ENCODE measurements around the gene DPYSL4. TPM values are rescaled to one million over a fixed set of nuclear protein-coding genes. Genes with fewer than 3 reads are reported as not detected.

Gene DPYSL4
- total RNA-seq, 4 donors from 2014 or later: 0.79 TPM; not detected in 3

GRCh38 chr10:132204781-132205473 is 18.2 kb downstream of the DPYSL4 start:
- no peaks in the 10 kb centered on the region for H3K36me3 ChIP-seq
- no peak for DNase-seq
- H3K4me3 ChIP-seq: no peak overlapping the region
- no peaks in the 10 kb centered on the region for H3K27me3 ChIP-seq
- TF ChIP-seq POLR2AphosphoS5 (IDR thresholded peaks at IDR 0.05) (no peak), CTCF (IDR thresholded peaks at IDR 0.05) (no peak), EP300 (IDR thresholded peaks at IDR 0.05; ENCODE audit: low read depth) (no peak), POLR2A (IDR thresholded peaks at IDR 0.05) (no peak)
- no peaks in the 10 kb centered on the region for H3K4me1 ChIP-seq
- no peaks in the 10 kb centered on the region for H3K9me3 ChIP-seq
- WGBS, 2 donors (ENCODE audit: low coverage in 1 of 2): 76% methylated on average over 28 of the region's 28 CpGs; no CpG with 5 or more reads in 1 of the 2 donors
- intact Hi-C loops (cut with DNase I; ENCODE audit: low total_unique reads) (no loop called here), in situ Hi-C loops (cut with MboI; ENCODE audit: low pct_ligation_motif_present in 1 of 4, low pct_unique_long_range_greater_than_20kb in 1 of 4, low sequenced_read_pairs in 3 of 4) (loop anchor here in 1 of 4 donors (25.0 kb wide), 1 partner anchor 257 kb away; no protein-coding TSS in a partner anchor)
- no peak overlapping the region for H3K27ac ChIP-seq

- intact Hi-C loops (cut with DNase I; ENCODE audit: low total_unique reads): no loop called here
- no peaks in the 10 kb centered on the region for H3K36me3 ChIP-seq
- in situ Hi-C loops (cut with MboI; ENCODE audit: low pct_ligation_motif_present in 1 of 4, low pct_unique_long_range_greater_than_20kb in 1 of 4, low sequenced_read_pairs in 3 of 4): loop anchor here in 1 of 4 donors (25.0 kb wide), 1 partner anchor 256 kb away; no protein-coding TSS in a partner anchor
- no peaks in the 10 kb centered on the region for H3K27me3 ChIP-seq
- H3K4me1 ChIP-seq: no peaks in the 10 kb centered on the region
- no peak for TF ChIP-seq POLR2AphosphoS5 (IDR thresholded peaks at IDR 0.05)
- TF ChIP-seq CTCF (IDR thresholded peaks at IDR 0.05): no peak
- TF ChIP-seq POLR2A (IDR thresholded peaks at IDR 0.05): no peak
- TF ChIP-seq EP300 (IDR thresholded peaks at IDR 0.05; ENCODE audit: low read depth): no peak
- H3K9me3 ChIP-seq: no peaks in the 10 kb centered on the region
- H3K27ac ChIP-seq: no peak overlapping the region
- WGBS, 2 donors (ENCODE audit: low coverage in 1 of 2): 85% methylated on average over 31 of the region's 37 CpGs; no CpG with 5 or more reads in 1 of the 2 donors
- no peak for DNase-seq
- no peak overlapping the region for H3K4me3 ChIP-seq
These were observed 19.1 kb downstream of the DPYSL4 start for GRCh38 chr10:132205650-132206376.

- Histone ChIP-seq H3K27ac (no peak overlapping the region), H3K36me3 (no peaks in the 10 kb centered on the region), H3K4me3 (no peak overlapping the region), H3K9me3 (no peaks in the 10 kb centered on the region), H3K4me1 (no peaks in the 10 kb centered on the region), H3K27me3 (no peaks in the 10 kb centered on the region)
- 83% methylated on average over 10 of the region's 11 CpGs; no CpG with 5 or more reads in 1 of the 2 donors for WGBS, 2 donors (ENCODE audit: low coverage in 1 of 2)
- in situ Hi-C loops (cut with MboI; ENCODE audit: low pct_ligation_motif_present in 1 of 4, low pct_unique_long_range_greater_than_20kb in 1 of 4, low sequenced_read_pairs in 3 of 4): loop anchor here in 1 of 4 donors (25.0 kb wide), 1 partner anchor 256 kb away; no protein-coding TSS in a partner anchor
- DNase-seq: no peak
- intact Hi-C loops (cut with DNase I; ENCODE audit: low total_unique reads): no loop called here
- TF ChIP-seq CTCF (IDR thresholded peaks at IDR 0.05): no peak
- no peak for TF ChIP-seq POLR2A (IDR thresholded peaks at IDR 0.05)
- TF ChIP-seq EP300 (IDR thresholded peaks at IDR 0.05; ENCODE audit: low read depth): no peak
- no peak for TF ChIP-seq POLR2AphosphoS5 (IDR thresholded peaks at IDR 0.05)
These were observed 19.6 kb downstream of the DPYSL4 start for GRCh38 chr10:132206377-132206745.

- no peak for TF ChIP-seq CTCF (IDR thresholded peaks at IDR 0.05)
- TF ChIP-seq EP300 (IDR thresholded peaks at IDR 0.05; ENCODE audit: low read depth): no peak
- no peak for TF ChIP-seq POLR2AphosphoS5 (IDR thresholded peaks at IDR 0.05)
- TF ChIP-seq POLR2A (IDR thresholded peaks at IDR 0.05): no peak
- Histone ChIP-seq H3K27me3 (no peaks in the 10 kb centered on the region), H3K27ac (no peak overlapping the region), H3K4me3 (no peak overlapping the region), H3K9me3 (no peaks in the 10 kb centered on the region), H3K36me3 (no peaks in the 10 kb centered on the region), H3K4me1 (no peaks in the 10 kb centered on the region)
- in situ Hi-C loops (cut with MboI; ENCODE audit: low pct_ligation_motif_present in 1 of 4, low pct_unique_long_range_greater_than_20kb in 1 of 4, low sequenced_read_pairs in 3 of 4): loop anchor here in 1 of 4 donors (25.0 kb wide), 1 partner anchor 255 kb away; no protein-coding TSS in a partner anchor
- no peak for DNase-seq
- WGBS, 2 donors (ENCODE audit: low coverage in 1 of 2): 88% methylated on average over 28 of the region's 29 CpGs; no CpG with 5 or more reads in 1 of the 2 donors
- intact Hi-C loops (cut with DNase I; ENCODE audit: low total_unique reads): no loop called here
These were observed 20.2 kb downstream of the DPYSL4 start for GRCh38 chr10:132206806-132207535.
